PC-9 (cell line): ENCODE results near the gene NAA10. TPM values are rescaled to one million over a fixed set of nuclear protein-coding genes. Genes with fewer than 3 reads are reported as not detected.
A peak's percentile ranks its signal among the peaks of the same experiment; 100 is the strongest.

Experiments used
- BruUV-seq: library from RNA; stranded (reverse); fragments of 400-500 nt; replicated peaks from 2 replicates; lab custom pipeline; 2021; lab: Mats Ljungman, UMichigan
- CTCF ChIA-PET: fragments of 300-600 bp; sonication (Branson Sonifier 250); formaldehyde crosslinking; loops from one replicate; lab custom pipeline; 2022; ENCODE audit warnings: antibody characterized with exemption; lab: Charles Lee
- POLR2A ChIA-PET: fragments of 300-600 bp; sonication (Branson Sonifier 250); formaldehyde crosslinking; loops from one replicate; lab custom pipeline; 2022; ENCODE audit warnings: antibody characterized with exemption; ENCODE audit not compliant: unreplicated experiment; lab: Charles Lee
- DNase-seq, 2 experiments: peaks; one replicate each; pipeline versions ENCODE4 v3.0.0 to v3.0.0-alpha.2; 2015 to 2022; ENCODE audit warnings: mixed read lengths in 1 of 2
- H2AFZ ChIP-seq: fragments of 200-600 bp; sonication (generic); 2 replicates; pipeline ENCODE4 v1.8.1; 2017; ENCODE audit warnings: antibody characterized with exemption
- H3F3A ChIP-seq: fragments of 200-600 bp; sonication (generic); 2 replicates; pipeline ENCODE4 v1.8.1; 2017; ENCODE audit warnings: antibody characterized with exemption, mild to moderate bottlenecking, low read depth; ENCODE audit not compliant: insufficient read depth
- H3K27ac ChIP-seq: fragments of 200-600 bp; sonication (generic); 2 replicates; pipeline ENCODE4 v1.6.1; 2016; ENCODE audit warnings: mixed run types
- H3K27me3 ChIP-seq: fragments of 200-600 bp; sonication (generic); 2 replicates; pipeline ENCODE4 v1.6.1; 2016; ENCODE audit warnings: low read depth, mixed run types; ENCODE audit not compliant: insufficient read depth
- H3K36me3 ChIP-seq: fragments of 200-600 bp; sonication (generic); 2 replicates; pipeline ENCODE4 v1.6.1; 2016; ENCODE audit warnings: low read depth, mixed run types
- H3K4me1 ChIP-seq: fragments of 200-600 bp; sonication (generic); replicated peaks from 2 replicates; pipeline ENCODE4 v1.6.1; 2016; ENCODE audit warnings: mixed run types; ENCODE audit not compliant: insufficient read depth
- H3K4me2 ChIP-seq: fragments of 200-600 bp; sonication (generic); 2 replicates; pipeline ENCODE4 v1.6.1; 2017; ENCODE audit warnings: mixed run types
- H3K4me3 ChIP-seq: fragments of 200-600 bp; sonication (generic); 2 replicates; pipeline ENCODE4 v1.6.1; 2016; ENCODE audit warnings: mixed run types
- H3K79me2 ChIP-seq: fragments of 200-600 bp; sonication (generic); 2 replicates; pipeline ENCODE4 v1.6.1; 2017; ENCODE audit warnings: low read depth, mixed run types
- H3K9me2 ChIP-seq: fragments of 200-600 bp; sonication (generic); 2 replicates; pipeline ENCODE4 v1.8.1; 2017; ENCODE audit warnings: mild to moderate bottlenecking; ENCODE audit not compliant: insufficient read depth
- H3K9me3 ChIP-seq: fragments of 200-600 bp; sonication (generic); 2 replicates; pipeline ENCODE4 v1.8.1; 2016; ENCODE audit warnings: low read depth; ENCODE audit not compliant: insufficient read depth
- H4K20me1 ChIP-seq: fragments of 200-600 bp; sonication (generic); 2 replicates; pipeline ENCODE4 v1.8.1; 2017; ENCODE audit not compliant: insufficient read depth
- EZH2 ChIP-seq: fragments of 200-600 bp; sonication (generic); IDR thresholded peaks from 2 replicates; pipeline ENCODE4 v1.8.0; 2017; ENCODE audit warnings: antibody characterized with exemption, low read depth
- intact Hi-C: fragments of 100-400 bp; cut with micrococcal nuclease; formaldehyde crosslinking; loops from one replicate; pipeline ENCODE4 v1.10.0; 2022; ENCODE audit not compliant: unreplicated experiment
- total RNA-seq: library from RNA; stranded (reverse); gene quantifications from 2 replicates; pipeline ENCODE4 v1.2.3, GENCODE V29; 2021
- TF ChIP-seq, protein P1 (sequence below): fragments of 200-600 bp; sonication (generic); conservative IDR thresholded peaks from 2 replicates; pipeline ENCODE4 v1.6.1; 2017; ENCODE audit warnings: mixed run types, antibody characterized with exemption, mild to moderate bottlenecking, moderate library complexity

Gene NAA10
- total RNA-seq, 1 experiment from 2014 or later, result 181 TPM

GRCh38 chrX:153905481-153906095 is 29.2 kb downstream of the NAA10 start:
- no peak overlapping the region for H3K4me3 ChIP-seq
- H4K20me1 ChIP-seq, result no peaks in the 10 kb centered on the region
- no peak overlapping the region for H2AFZ ChIP-seq
- ChIA-PET POLR2A (no interaction called here), CTCF (no interaction called here)
- peaks cover 2% of the 10 kb centered on the region for H3F3A ChIP-seq
- DNase-seq, result no peak
- no peaks in the 10 kb centered on the region for H3K36me3 ChIP-seq
- H3K79me2 ChIP-seq, result no peaks in the 10 kb centered on the region
- no peaks in the 10 kb centered on the region for H3K27me3 ChIP-seq
- no peak overlapping the region for H3K4me2 ChIP-seq
- TF ChIP-seq, protein P1, sequence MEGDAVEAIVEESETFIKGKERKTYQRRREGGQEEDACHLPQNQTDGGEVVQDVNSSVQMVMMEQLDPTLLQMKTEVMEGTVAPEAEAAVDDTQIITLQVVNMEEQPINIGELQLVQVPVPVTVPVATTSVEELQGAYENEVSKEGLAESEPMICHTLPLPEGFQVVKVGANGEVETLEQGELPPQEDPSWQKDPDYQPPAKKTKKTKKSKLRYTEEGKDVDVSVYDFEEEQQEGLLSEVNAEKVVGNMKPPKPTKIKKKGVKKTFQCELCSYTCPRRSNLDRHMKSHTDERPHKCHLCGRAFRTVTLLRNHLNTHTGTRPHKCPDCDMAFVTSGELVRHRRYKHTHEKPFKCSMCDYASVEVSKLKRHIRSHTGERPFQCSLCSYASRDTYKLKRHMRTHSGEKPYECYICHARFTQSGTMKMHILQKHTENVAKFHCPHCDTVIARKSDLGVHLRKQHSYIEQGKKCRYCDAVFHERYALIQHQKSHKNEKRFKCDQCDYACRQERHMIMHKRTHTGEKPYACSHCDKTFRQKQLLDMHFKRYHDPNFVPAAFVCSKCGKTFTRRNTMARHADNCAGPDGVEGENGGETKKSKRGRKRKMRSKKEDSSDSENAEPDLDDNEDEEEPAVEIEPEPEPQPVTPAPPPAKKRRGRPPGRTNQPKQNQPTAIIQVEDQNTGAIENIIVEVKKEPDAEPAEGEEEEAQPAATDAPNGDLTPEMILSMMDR, result no peak
- TF ChIP-seq EZH2, result no peak
- peaks cover 24% of the 10 kb centered on the region for H3K4me1 ChIP-seq
- H3K27ac ChIP-seq, result no peak overlapping the region
- no peaks in the 10 kb centered on the region for H3K9me2 ChIP-seq
- no TSS peak for BruUV-seq
- H3K9me3 ChIP-seq, result no peaks in the 10 kb centered on the region
- intact Hi-C loops, result no loop called here

DNA sequence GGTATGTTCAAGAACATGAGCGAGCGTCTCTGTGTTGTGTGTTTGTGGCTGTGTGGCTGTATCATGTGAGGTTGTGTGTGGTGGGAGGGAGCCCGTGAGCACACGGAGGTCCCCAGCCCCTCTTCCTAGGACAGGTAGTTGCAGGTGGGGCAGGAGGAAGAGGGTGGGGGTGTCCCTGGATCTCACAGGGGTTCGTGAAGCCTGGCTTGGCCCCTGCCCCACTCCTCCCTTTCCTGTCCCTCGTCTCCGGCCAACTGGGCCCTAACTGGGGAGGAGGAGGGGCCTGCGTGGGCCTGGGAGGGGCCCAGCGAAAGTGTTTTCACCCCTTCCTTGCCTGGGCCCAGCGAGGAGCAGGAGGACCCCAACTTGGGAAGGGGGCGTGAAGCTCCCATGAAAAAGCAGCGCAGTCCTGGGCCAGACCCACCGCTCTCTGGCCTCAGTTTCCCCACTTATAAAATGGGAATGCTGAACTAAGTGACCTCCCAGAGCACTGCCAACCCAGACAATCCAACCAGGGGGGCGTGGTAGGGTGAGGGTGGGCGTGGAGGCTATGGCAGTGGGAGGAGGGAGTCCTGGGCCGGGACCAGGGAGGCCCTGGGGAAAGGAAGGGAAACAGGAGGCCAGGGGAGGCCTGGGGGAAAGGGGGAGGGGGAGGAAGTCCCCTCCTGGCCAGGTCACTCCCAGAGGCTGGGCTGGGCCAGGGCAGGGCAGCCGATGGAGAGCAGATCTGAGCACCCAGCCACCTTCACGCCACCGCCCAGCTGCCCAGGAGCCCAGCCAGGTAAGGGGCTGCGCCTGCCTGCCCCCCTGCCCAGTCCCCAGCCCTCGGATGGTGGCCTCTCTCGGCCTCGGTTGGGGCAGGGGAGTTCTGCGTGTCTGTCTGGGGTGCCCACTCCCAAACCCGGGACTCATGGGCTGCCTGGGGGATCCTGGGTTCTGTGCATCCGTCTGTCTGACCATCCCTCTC is 30.6 kb downstream of the NAA10 start, which contains the start of gene AVPR2:
TSS of gene AVPR2 (plus strand) at position 683 of the 967 bp plus-strand sequence. CDS start 473 bp downstream, outside the sequence.
- BruUV-seq, result no TSS peak
- CTCF ChIA-PET, result interaction anchor here (0.6 kb wide), 1 partner anchor 137 kb away, joined by 17 read pairs; no protein-coding TSS in a partner anchor
- Histone ChIP-seq H3K9me2 (no peaks in the 10 kb centered on the region), H2AFZ (no peak within 1 kb of the TSS), H3K36me3 (no peaks in the 10 kb centered on the region), H3K9me3 (no peaks in the 10 kb centered on the region), H3F3A (peaks cover 5% of the 10 kb centered on the region), H3K27me3 (no peaks in the 10 kb centered on the region), H3K27ac (no peak within 1 kb of the TSS), H3K4me3 (no peak within 1 kb of the TSS), H3K4me1 (peaks cover 25% of the 10 kb centered on the region), H4K20me1 (no peaks in the 10 kb centered on the region), H3K4me2 (no peak within 1 kb of the TSS), H3K79me2 (no peaks in the 10 kb centered on the region)
- intact Hi-C loops, result no loop called here
- POLR2A ChIA-PET, result interaction anchor here (0.5 kb wide), 1 partner anchor 68 kb away, joined by 4 read pairs; the partner anchor contains the start of gene HCFC1
- TF ChIP-seq EZH2, result no peak
- TF ChIP-seq, protein P1, result no peak
- DNase-seq, result peak in 1 of 2 experiments; percentile 59

- no peak for DNase-seq
- CTCF ChIA-PET, result interaction anchor here (0.6 kb wide), 1 partner anchor 137 kb away, joined by 17 read pairs; no protein-coding TSS in a partner anchor
- no peaks in the 10 kb centered on the region for H3K36me3 ChIP-seq
- H3K27ac ChIP-seq, result no peak overlapping the region
- POLR2A ChIA-PET, result interaction anchor here (0.6 kb wide), 1 partner anchor 137 kb away, joined by 9 read pairs; no protein-coding TSS in a partner anchor
- TF ChIP-seq, protein P1, result no peak
- TF ChIP-seq EZH2, result no peak
- no peaks in the 10 kb centered on the region for H3K27me3 ChIP-seq
- intact Hi-C loops, result no loop called here
- no peak overlapping the region for H2AFZ ChIP-seq
- H3K9me2 ChIP-seq, result no peaks in the 10 kb centered on the region
- H3K4me3 ChIP-seq, result no peak overlapping the region
- BruUV-seq, result no TSS peak
- no peaks in the 10 kb centered on the region for H4K20me1 ChIP-seq
- no peaks in the 10 kb centered on the region for H3K9me3 ChIP-seq
- H3K79me2 ChIP-seq, result no peaks in the 10 kb centered on the region
- H3K4me2 ChIP-seq, result no peak overlapping the region
- H3F3A ChIP-seq, result peaks cover 5% of the 10 kb centered on the region
- peaks cover 25% of the 10 kb centered on the region for H3K4me1 ChIP-seq
Measured at GRCh38 chrX:153903238-153903980, 31.4 kb downstream of the NAA10 start.
